GM19455 (cell line): ENCODE results near the gene GGTA1.

Experiments used
- ATAC-seq: cut with Tn5 transposase; IDR thresholded peaks from one replicate; pipeline ENCODE4 v1.9.1; 2021; ENCODE audit not compliant: unreplicated experiment

The GGTA1 gene

GRCh38 chr9:121405899-121406298, 93.7 kb downstream of the GGTA1 start:
- no peak for ATAC-seq
